IPS-15b (cell line): Measurements from ENCODE around the gene HES7.
"Not testable (repeated sequence)": the region's sequence is repeated elsewhere in the genome, so short reads cannot be mapped to it uniquely, and the experiment has no call there.

Experiments used
- H3K27me3 ChIP-seq: one replicate; pipeline ENCODE4 v1.6.1; 2013; ENCODE audit warnings: low read length; ENCODE audit not compliant: control insufficient read depth, insufficient read depth
- H3K36me3 ChIP-seq: one replicate; pipeline ENCODE4 v1.6.1; 2013; ENCODE audit warnings: low read length; ENCODE audit not compliant: control insufficient read depth, insufficient read depth
- H3K4me1 ChIP-seq: one replicate; pipeline ENCODE4 v1.6.1; 2013; ENCODE audit warnings: mild to moderate bottlenecking, low read length; ENCODE audit not compliant: control insufficient read depth, insufficient read depth
- H3K4me3 ChIP-seq: one replicate; pipeline ENCODE4 v1.5.1; 2013; ENCODE audit warnings: low read depth, low read length
- H3K9ac ChIP-seq: one replicate; pipeline ENCODE4 v1.6.1; 2013; ENCODE audit warnings: low read depth, mild to moderate bottlenecking, low read length
- H3K9me3 ChIP-seq: one replicate; pipeline ENCODE4 v1.6.1; 2013; ENCODE audit warnings: mild to moderate bottlenecking, low read length; ENCODE audit not compliant: control insufficient read depth, insufficient read depth

The HES7 gene

DNA sequence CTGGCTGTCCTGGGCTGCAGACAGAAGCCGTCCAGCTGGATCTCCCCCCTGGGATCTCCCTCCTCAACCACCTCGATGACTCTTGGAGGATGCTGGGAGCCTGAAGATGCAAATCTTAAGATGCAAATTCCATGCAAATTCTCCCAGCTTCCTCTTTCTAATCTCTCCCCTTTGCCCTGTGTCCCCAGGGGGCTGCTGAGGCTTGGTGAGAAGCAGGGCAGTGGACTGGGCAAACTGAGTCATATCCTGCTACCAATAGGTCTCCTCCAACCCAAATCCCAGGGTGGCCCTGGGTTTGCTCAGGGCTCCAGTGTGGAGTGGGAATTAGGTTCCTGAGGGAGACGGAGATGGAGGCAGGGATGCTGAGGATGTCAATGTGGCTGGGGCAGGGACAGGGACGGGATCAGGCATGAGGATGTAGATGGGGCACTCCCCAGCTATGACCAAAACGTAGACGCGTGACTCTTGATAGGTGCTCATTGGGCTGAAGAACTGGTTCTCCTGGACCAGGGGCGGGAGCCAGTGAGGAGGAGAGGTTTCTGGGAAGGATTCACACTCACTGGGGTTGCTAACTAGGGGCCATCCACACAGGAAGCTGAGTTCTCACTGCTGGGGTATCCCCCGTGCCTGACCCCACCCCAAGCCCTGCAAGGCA, 32.7 kb downstream of the HES7 start:
- no peak overlapping the region for H3K9ac ChIP-seq

GRCh38 chr17:8089728-8090127, 34.2 kb downstream of the HES7 start:
- Histone ChIP-seq H3K36me3 (no peaks in the 10 kb centered on the region), H3K27me3 (peaks cover 17% of the 10 kb centered on the region), H3K9me3 (no peaks in the 10 kb centered on the region), H3K4me3 (no peak overlapping the region), H3K4me1 (no peaks in the 10 kb centered on the region), H3K9ac (no peak overlapping the region)

More for the DNA sequence above, 32.7 kb downstream of the HES7 start:
- Histone ChIP-seq H3K4me1 (no peaks in the 10 kb centered on the region), H3K4me3 (no peak overlapping the region), H3K9me3 (no peaks in the 10 kb centered on the region), H3K27me3 (peaks cover 20% of the 10 kb centered on the region), H3K36me3 (no peaks in the 10 kb centered on the region)

- Histone ChIP-seq H3K4me3 (no peak overlapping the region), H3K9ac (no peak overlapping the region), H3K27me3 (peaks cover 16% of the 10 kb centered on the region), H3K9me3 (no peaks in the 10 kb centered on the region), H3K36me3 (no peaks in the 10 kb centered on the region), H3K4me1 (no peaks in the 10 kb centered on the region)
Measured at GRCh38 chr17:8087952-8088230, 36.0 kb downstream of the HES7 start.

DNA sequence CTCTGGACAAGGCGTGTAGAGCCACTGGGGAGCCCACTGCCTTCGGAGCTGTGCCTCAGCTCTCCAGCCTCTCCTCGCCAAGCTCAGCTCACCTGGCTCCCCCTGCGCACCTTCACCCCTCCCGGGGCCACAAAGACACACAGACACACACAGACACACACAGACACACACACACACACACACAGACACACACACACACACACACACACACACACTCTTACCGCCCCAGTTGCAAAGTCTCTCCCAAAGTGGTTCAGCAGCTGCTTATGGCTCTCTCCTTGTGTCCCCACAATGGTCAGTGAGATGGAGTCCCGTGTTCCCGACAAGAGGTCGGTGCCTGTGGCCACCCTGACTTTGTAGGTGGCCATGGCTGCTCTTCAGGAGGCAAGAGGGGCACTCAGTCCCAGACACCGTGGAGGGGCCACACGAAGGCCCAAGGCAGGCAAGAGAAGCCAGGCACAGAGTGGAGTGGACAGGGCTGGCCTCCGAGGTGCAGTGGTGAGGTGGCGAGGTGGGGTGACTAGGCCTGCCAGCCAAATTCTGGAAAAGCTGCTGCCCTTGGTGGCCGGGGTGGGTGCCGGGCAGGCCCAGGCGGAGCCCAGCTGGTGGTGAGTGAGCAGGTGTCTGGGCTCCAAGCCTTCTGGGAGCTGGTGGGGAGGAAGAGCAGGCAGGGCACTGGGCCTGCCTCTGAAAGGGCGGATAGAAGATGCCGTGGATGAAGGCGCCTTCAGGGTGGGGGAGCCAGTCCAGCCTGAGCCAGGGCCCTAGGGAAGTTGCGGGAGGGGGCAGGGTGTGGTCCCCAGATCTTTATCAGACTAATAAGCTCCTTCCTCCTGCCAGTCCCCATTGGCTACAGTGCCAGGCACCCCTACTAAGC, 36.6 kb downstream of the HES7 start, which contains the start of gene ALOX12B:
ALOX12B (minus strand) TSS at position 642 of the 877 bp plus-strand sequence; CDS start at position 368, 274 bp downstream.
- no peaks in the 10 kb centered on the region for H3K9me3 ChIP-seq
- H3K4me1 ChIP-seq, result no peaks in the 10 kb centered on the region
- H3K36me3 ChIP-seq, result no peaks in the 10 kb centered on the region
- H3K9ac ChIP-seq, result no peak within 1 kb of the TSS
- peaks cover 17% of the 10 kb centered on the region for H3K27me3 ChIP-seq
- no peak within 1 kb of the TSS for H3K4me3 ChIP-seq

- Histone ChIP-seq H3K9me3 (no peaks in the 10 kb centered on the region), H3K36me3 (no peaks in the 10 kb centered on the region), H3K4me1 (no peaks in the 10 kb centered on the region), H3K4me3 (no peak overlapping the region), H3K27me3 (peaks cover 36% of the 10 kb centered on the region), H3K9ac (no peak overlapping the region)
Measured at GRCh38 chr17:8084250-8084649, 39.7 kb downstream of the HES7 start.

DNA sequence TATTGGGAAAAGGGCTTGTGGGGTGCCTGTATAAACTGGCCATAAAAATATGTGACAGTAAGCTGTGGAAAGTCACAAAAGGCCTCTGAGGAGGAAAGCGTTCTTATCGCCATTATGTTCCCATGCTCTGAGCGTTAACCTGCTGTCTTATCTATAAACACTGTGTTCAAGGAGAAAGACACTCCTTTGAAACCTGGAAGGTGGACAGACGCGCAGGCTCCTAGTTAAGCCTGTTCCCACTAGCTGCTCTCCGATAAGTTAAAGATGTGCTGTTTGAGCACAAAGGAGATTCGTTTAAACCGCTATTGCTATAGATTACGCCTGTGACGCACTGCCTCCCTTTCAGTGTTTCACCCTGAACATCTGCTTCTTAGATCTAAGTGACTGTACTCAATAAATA, 41.6 kb downstream of the HES7 start:
- Histone ChIP-seq H3K9ac (no peak overlapping the region), H3K27me3 (peaks cover 43% of the 10 kb centered on the region), H3K4me1 (no peaks in the 10 kb centered on the region), H3K4me3 (no peak overlapping the region), H3K36me3 (no peaks in the 10 kb centered on the region), H3K9me3 (no peaks in the 10 kb centered on the region)

- peaks cover 45% of the 10 kb centered on the region for H3K27me3 ChIP-seq
- H3K4me3 ChIP-seq, result no peak overlapping the region
- H3K36me3 ChIP-seq, result no peaks in the 10 kb centered on the region
- no peaks in the 10 kb centered on the region for H3K4me1 ChIP-seq
- no peaks in the 10 kb centered on the region for H3K9me3 ChIP-seq
- H3K9ac ChIP-seq, result no peak overlapping the region
Measured at GRCh38 chr17:8081876-8082275, 42.0 kb downstream of the HES7 start.

DNA sequence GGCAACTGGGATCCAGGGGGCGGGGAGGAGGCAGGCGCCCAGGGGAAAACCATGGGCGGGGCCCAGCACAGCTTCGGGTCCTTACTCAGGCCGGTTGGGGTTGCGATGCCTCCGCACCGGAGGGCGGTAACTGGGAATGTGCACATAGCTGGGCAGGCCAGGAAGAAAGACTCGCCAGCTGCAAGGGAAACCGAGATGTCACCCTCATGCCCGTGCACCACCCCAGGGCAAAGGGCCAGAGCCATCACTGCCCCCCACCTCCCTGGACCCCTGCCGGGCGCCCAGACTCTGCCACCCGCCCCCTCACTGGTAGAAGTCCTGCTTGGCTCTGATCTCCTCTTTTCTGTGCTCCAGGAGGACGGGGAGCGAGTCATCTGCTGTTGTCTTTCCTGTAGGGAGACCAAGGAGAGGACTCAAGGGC, 43.1 kb downstream of the HES7 start:
- Histone ChIP-seq H3K9me3 (no peaks in the 10 kb centered on the region), H3K4me3 (peak overlapping the region; percentile 84), H3K4me1 (no peaks in the 10 kb centered on the region), H3K36me3 (no peaks in the 10 kb centered on the region), H3K9ac (no peak overlapping the region), H3K27me3 (peaks cover 54% of the 10 kb centered on the region)

DNA sequence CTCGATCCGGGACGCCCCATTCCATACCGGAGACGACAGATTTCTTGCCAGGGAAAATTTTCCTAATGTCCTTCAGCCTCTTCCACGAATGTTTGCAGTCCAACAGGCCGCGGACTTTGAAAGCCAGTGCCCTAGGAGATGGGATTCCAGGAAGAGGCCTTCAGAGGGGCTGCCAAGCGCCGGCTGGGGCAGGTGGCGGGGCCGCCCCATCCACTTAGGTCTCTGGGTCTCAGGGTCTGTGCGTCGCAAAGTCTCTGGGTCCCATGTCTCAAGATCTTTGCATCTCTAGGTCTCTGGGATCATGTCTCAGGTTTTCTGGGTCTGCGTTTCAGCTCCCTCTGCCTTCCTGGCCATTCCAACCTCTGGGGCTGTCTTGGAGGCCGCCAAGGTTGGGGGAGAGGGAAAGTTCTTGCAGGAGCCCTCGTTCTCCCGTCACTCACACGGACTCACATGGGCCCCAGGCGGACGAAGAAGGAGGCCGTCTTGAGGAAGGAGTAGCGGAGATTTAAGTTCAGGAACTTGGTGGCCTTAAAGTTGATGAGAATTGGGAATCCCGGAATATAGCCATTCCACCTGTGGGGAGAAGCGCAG, 43.6 kb downstream of the HES7 start:
- Histone ChIP-seq H3K4me3 (peak overlapping the region; percentile 84), H3K4me1 (no peaks in the 10 kb centered on the region), H3K9me3 (no peaks in the 10 kb centered on the region), H3K27me3 (peaks cover 59% of the 10 kb centered on the region), H3K9ac (no peak overlapping the region), H3K36me3 (no peaks in the 10 kb centered on the region)

DNA sequence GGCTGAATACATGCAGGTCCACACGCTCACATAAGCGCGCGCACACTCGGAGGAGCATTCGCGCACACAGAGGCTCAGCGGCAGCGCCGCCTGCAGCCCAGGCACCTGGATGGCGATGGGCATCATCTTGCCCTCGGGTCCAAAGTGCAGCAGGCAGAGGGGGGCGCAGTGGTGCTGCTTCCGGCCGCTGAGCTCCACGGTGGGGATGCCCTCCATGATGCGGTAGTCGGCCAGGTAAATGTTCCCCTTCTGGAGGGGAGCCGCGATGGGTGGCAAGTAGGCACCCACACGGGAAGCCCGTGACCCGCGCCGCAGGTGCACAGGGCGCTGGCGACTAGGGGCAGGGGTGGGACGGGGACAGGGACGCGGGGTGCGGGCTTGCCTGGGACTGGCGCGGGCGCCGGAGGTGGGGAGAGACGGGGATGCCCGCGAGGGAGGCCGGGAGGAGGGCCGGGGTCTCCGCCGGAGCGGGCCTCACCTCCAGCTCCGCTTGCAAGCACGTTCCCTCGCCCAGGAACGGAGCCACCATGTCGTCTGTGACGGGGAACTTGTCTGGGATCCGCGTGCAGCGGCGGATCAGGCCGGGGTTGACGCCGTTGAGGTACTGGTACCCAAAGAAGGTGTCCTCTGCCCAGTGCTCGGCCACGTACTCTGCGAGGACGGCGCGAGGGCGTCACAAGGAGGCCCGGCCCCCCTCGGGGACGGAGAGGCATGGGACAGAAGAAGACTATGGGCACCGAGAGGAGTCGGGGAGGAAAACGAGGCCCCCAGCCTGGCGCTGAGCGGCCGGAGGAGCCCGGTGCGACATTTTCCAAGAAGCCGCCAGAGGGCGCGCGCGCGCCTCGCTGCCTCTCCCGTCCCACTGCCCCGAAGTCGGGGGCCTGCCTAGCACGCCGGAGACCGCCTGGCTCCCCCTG, 44.4 kb downstream of the HES7 start:
- H3K9ac ChIP-seq, result no peak overlapping the region
- H3K4me1 ChIP-seq, result no peaks in the 10 kb centered on the region
- no peaks in the 10 kb centered on the region for H3K36me3 ChIP-seq
- peak overlapping the region; percentile 84 for H3K4me3 ChIP-seq
- no peaks in the 10 kb centered on the region for H3K9me3 ChIP-seq
- H3K27me3 ChIP-seq, result peaks cover 66% of the 10 kb centered on the region

- H3K27me3 ChIP-seq, result peaks cover 82% of the 10 kb centered on the region
- H3K9me3 ChIP-seq, H3K4me1 ChIP-seq, H3K9ac ChIP-seq, H3K36me3 ChIP-seq, H3K4me3 ChIP-seq: not testable (repeated sequence)
Measured at GRCh38 chr17:8077939-8078338, 46.0 kb downstream of the HES7 start.
